IPS-18c (cell line): ENCODE data around the gene PLAAT4.
"Not testable (repeated sequence)": the region's sequence is repeated elsewhere in the genome, so short reads cannot be mapped to it uniquely, and the experiment has no call there.

ENCODE experiments used
- H3K4me3 ChIP-seq: 2 replicates; pipeline ENCODE4 v1.7.0; 2013; ENCODE audit warnings: low read depth, mild to moderate bottlenecking, low read length, moderate library complexity; ENCODE audit not compliant: insufficient read depth
- H3K9me3 ChIP-seq: one replicate; pipeline ENCODE4 v1.6.1; 2013; ENCODE audit warnings: mild to moderate bottlenecking, low read length, moderate library complexity; ENCODE audit not compliant: control insufficient read depth, insufficient read depth

The PLAAT4 gene

DNA sequence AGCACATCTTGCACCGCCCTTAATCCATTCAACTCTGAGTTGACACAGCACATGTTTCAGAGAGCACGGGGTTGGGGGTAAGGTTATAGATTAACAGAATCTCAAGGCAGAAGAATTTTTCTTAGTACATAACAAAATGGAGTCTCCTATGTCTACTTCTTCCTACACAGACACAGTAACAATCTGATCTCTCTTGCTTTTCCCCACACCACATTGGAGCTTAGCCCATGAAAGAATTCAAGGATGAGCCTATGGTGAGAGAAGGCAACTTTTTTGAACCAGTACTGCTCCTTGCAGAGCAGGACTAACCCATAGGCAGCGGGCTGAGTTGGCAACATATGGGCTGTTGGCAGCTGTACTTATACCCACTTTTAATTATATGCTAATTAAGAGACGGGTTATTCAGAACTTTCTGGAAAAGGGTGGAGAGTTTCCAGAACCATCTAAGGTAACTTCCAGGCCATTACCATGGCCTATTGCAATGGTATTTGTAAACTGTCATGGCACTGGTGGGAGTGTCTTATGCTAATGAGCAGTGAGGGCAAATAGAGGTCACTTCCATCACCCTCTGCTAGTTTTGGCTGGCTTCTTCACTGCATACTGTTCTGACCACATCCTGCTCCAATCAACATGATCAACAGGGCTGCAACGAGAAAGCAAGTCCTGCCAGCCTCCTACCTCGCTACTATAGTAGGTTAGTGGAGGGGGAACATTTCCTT is 5.4 kb upstream of the PLAAT4 start:
- H3K9me3 ChIP-seq, H3K4me3 ChIP-seq: not testable (repeated sequence)

DNA sequence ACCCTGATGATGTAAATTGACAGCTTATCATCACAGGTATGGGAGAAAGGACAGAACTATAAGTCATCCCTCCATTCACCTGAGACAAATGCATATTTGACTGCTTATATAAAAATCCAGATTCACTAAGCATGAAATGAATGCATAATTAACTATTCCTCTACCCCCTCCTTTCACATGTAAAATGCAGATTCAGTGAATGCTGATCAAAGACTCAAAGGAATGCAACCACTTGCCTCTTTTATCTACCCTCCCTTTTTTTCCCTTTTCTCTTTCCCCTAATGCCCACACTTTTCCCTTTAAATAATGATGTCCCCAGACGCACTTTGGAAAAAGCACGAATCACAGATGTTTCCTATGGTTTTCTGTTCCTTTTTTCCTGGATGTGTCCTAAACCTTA is 4.5 kb upstream of the PLAAT4 start:
- no peak overlapping the region for H3K4me3 ChIP-seq
- no peaks in the 10 kb centered on the region for H3K9me3 ChIP-seq

DNA sequence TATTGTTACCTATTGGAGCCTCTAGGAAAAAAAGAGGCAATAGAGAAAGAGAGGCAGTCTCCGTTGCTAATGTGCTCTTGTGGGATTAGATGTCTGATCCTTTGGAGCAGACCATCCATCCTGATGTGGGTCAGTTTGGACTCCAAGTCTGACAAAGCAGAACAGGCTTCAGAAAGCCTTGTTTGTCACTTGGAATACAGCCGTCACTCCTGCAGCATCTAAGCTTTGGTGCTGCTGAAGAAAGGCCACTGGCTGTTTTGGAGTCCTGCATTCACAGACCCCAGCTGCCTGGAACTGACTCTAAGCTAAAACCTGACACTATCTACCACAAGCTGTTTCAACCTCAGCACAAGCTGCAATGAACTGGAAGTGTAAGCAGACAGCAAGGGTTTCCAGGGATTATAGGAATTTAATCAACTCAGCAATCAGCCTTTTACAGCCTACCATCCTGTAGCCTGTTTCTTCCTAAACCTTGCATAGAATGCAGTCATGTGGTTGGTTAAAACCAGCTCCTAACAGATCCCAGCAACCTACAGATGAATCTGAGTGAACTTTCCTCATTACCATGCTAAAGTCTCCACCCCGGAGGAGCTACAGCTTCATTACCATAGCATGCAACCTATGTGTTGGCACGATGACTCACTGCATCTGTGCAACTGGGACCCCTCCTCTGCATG is 3.7 kb upstream of the PLAAT4 start:
- no peaks in the 10 kb centered on the region for H3K9me3 ChIP-seq

DNA sequence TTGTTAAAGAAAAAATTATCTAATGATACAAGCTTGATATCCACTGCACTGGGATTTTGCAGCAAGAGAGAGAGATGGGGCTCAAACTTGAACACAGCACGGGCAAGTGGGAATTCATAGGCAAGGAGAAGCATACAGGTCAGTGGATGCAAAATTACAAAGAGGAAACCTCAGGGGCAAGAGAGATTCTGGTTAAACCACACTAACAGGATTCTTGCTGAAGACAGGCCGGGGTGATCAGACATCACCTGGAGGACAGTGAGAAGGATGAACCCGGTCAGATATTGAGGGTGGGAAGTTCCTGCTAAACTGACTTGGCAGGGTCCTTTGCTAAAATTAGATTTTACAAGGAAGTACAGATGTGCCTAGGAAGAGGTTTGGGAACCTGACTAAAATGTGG is 2.5 kb upstream of the PLAAT4 start:
- Histone ChIP-seq H3K4me3 (no peak overlapping the region), H3K9me3 (no peaks in the 10 kb centered on the region)

More for the DNA sequence above, 3.7 kb upstream of the PLAAT4 start:
- H3K4me3 ChIP-seq, result no peak overlapping the region

DNA sequence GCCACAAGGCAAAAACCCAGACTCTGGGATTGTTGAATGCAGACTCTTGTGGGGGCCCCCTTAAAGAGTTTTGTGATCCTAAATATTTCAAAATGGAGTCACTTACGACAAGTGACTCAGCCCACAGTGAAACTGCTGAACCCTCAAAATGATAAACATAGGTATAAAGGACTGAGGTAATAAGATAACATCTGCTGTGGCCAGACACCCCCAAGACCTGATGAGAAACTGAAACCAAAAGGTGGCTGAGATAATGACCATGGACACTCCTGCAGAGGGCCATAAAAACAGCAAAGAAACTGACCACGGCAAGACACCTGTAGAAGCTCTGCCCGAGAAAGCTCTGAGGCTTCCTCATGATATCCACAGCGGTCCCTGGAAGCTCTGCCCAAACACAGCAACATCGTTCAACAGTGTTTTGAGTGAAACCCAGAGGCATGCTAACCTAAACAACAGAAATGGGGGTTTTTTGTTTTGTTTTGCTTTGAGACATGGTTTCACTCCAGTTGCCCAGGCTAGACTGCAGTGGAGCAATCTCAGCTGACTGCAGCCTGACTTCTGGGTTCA is 1.6 kb upstream of the PLAAT4 start:
- H3K9me3 ChIP-seq, result no peaks in the 10 kb centered on the region
- no peak overlapping the region for H3K4me3 ChIP-seq

DNA sequence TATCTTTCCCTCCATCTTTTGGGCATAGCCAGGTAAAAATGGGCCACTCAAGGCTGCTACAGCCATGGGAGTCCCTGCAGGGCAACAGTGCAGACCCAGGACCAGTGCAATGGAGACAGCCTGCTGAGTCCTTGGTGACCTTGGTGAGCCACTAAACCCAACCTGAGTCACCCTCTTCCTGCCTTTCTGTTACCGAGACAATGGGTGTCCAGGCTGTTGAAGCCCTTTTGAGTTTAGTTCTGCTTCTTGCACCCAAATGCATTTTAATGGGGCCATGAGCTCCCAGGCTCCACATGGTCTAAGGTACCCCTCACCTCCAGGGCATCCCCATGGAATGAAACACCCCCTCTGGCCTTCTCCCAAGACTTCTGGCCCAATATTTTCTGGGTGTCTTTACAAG is 874 bp upstream of the PLAAT4 start:
- H3K4me3 ChIP-seq, result no peak overlapping the region

DNA sequence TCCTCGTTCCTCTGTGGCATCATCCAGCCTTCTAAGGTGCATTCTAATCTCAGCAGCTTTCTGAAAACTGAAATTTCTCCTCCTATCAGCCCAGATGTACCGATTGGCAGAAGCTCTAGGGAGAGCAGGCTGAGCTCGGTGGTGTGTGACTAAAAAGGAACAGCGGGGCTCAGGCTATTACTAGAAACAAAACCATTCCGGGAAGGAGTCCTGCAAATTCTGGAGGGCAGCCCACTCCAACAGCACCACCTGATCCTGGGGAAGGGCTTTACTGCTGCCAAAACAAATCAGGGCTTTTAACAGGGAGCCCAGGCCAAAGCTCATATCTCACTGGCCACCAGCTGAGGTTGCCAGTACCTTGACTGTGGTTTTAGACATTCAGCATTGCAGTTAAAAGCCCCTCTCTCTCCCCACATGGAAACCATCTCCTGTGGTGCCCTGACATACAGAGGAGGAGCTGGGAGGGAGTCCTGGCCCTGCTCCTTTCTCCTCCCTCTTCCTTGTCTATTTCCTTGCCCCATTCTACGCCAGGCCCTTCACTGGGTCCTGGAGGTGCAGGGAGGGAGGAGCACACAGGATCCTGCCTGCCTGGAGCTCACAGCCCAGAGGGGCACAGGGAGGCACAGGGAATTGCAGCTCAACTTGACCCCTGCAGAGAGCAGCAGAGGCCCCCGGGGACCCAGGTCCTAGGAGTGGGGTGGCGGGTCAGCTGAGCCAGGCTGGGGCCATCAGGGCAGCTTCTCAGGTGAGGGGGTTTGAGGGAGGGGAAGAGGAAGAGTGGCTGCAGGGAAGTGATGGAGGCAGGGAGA is 889 bp downstream of the PLAAT4 start:
- Histone ChIP-seq H3K9me3 (peaks cover 3% of the 10 kb centered on the region), H3K4me3 (no peak overlapping the region)

More for the DNA sequence above, 874 bp upstream of the PLAAT4 start:
- no peaks in the 10 kb centered on the region for H3K9me3 ChIP-seq

DNA sequence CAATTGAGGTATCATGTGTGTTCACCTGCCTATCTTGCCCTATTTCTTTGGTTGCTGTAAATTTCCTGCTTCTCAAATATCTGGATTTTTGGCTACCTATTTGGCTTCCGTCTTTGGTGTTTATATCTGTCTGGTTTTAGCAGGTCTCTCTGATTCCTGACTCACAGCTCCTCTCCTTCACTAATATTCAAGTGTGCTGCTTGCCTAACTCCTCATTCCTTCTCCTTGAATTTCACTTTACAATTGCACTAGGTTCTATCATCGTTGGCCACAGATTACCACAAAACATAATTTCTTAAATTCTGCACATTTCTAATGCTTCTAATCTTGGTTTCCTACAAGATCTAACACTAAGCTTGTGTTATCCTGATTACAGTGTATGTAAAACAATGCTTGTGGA is 5.9 kb downstream of the PLAAT4 start:
- not testable (repeated sequence) for H3K4me3 ChIP-seq

DNA sequence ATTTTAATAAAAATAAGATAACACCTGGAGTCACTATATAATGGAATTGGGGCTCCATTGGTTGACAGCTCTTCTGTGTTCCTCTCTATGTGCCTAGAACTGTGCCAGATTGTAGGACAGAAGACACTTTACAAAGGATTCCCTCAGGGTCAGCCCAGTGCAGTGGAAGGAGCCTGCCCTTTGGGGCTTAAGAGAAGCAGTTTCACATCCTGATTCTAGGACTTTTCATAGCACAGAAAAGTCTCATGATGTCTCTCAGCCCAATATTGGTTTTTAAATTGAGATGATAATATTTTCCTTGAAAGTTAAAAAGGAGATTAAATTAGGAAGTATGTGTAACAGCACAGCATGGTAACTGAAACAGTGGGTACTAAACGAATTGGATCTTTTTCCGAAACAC is 7.1 kb downstream of the PLAAT4 start:
- Histone ChIP-seq H3K9me3 (peaks cover 9% of the 10 kb centered on the region), H3K4me3 (no peak overlapping the region)

More for the DNA sequence above, 5.9 kb downstream of the PLAAT4 start:
- not testable (repeated sequence) for H3K9me3 ChIP-seq

DNA sequence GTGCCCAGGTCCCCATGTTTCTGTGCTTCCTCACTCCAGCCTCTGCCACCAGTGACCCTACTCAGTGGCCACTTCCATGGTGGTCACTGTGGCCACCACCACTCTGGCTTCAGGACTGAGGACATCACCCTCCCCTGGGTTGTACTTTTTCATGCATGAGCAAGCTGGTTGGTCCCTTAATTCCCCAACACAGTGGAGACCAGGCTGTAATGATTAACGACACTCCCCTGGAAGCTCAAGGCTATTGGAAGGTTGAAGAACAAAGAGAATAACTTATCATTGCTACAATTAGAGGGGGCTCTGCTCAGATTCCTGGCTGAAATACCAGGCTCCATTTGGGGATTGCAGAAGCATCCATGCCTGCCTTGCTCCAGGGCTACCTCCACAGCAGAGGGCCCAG is 10.5 kb downstream of the PLAAT4 start:
- peaks cover 5% of the 10 kb centered on the region for H3K9me3 ChIP-seq
- H3K4me3 ChIP-seq, result no peak overlapping the region

DNA sequence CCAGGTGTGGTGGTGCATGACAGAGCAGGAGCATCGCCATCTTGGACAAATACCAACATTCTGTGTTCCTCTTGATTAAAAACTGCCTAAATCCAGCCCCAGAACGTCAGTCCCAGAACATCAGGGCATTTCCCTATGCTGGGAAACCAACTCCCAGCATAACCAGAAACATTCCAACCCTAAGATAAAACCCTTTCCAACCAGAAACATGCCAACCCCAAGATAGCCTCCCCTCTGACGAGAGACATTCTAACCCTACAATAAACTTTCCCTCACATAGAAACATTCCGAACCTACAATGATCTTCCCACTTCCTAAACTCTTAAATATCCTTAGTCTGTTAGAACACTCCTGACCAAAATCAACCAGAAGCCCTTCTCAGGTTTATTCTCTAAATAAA is 11.6 kb downstream of the PLAAT4 start:
- H3K4me3 ChIP-seq, result no peak overlapping the region
- peaks cover 4% of the 10 kb centered on the region for H3K9me3 ChIP-seq

DNA sequence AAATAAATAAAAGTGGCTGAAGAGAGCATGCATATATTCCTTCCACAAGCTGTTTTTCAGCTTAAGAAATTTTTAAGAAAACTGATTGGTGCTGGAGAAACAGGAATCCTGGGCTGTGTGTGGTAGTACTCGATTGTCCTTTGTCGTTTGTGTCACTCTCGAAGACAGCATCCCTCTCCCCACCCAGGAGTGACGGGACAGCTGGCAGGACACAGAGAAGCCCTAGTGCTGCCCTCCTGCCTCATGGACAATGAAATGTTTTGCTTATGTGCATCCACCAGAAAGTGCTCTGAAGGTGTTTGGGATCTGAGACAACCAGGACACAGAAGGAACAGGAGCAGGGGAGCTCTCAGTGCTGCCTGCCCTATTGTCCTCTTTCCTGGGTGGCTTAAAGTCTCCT is 12.8 kb downstream of the PLAAT4 start:
- Histone ChIP-seq H3K4me3 (no peak overlapping the region), H3K9me3 (peaks cover 2% of the 10 kb centered on the region)

DNA sequence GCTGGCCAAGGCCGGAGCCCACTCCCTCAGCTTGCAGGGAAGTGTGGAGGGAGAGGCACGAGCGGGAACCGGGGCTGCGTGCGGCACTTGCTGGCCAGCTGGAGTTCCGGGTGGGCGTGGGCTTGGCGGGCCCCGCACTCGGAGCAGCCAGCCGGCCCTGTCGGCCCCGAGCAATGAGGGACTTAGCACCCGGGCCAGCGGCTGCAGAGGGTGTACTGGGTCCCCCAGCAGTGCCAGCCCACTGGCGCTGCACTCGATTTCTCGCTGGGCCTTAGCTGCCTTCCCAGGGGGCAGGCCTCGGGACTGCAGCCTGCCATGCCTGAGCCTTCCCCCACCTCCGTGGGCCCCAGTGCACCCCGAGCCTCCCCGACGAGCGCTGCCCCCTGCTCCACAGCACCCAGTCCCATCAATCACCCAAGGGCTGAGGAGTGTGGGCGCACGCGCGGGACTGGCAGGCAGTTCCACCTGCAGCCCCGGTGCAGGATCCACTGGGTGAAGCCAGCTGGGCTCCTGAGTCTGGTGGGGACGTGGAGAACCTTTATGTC is 13.6 kb downstream of the PLAAT4 start:
- H3K4me3 ChIP-seq, H3K9me3 ChIP-seq: not testable (repeated sequence)

DNA sequence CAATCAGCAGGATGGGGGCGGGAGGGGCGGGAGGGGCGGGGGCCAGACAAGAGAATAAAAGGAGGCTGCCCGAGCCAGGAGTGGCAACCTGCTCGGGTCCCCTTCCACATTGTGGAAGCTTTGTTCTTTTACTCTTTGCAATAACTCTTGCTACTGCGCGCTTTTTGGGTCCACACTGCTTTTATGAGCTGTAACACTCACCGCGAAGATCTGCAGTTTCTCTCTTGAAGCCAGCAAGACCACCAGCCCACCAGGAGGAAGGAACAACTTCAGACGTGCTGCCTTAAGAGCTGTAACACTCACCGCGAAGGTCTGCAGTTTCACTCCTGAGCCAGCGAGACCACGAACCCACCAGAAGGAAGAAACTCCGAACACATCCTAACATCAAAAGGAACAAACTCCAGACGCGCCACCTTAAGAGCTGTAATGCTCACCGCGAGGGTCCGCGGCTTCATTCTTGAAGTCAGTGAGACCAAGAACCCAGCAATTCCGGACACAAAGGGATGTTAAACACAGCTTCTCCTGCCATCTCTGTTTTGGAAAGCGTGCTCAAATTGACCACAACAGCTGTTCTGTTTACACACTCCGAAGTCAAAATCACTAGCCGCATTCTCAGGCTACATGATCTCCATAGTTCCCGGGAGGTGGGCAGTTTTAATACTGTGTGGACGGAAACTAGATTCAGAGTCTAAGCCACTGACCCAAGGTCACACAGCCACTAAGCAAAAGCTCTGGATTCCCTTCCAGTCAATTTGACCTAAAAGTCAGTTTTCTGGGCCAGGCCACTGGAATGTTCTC is 14.7 kb downstream of the PLAAT4 start:
- H3K9me3 ChIP-seq, result peaks cover 2% of the 10 kb centered on the region
- H3K4me3 ChIP-seq, result no peak overlapping the region

DNA sequence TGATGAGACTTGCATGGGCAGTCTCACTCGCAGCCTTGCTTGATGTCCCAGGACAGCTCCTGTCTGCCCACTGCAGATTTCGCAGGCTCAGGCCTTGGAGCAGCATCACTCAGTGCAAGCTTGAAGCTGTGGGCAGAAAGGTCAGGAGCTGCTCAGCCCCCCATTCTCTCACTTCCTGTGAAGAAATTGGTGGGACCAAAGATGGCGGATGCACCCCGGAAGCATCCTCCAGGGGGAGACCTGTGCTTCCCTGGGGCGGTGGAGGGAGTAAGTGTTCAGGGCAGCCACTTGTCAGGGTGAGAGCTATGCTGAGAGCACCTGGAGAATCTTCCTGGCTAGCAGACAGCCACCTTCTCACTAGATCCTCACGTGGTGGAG is 15.3 kb downstream of the PLAAT4 start:
- Histone ChIP-seq H3K9me3 (peaks cover 2% of the 10 kb centered on the region), H3K4me3 (no peak overlapping the region)

DNA sequence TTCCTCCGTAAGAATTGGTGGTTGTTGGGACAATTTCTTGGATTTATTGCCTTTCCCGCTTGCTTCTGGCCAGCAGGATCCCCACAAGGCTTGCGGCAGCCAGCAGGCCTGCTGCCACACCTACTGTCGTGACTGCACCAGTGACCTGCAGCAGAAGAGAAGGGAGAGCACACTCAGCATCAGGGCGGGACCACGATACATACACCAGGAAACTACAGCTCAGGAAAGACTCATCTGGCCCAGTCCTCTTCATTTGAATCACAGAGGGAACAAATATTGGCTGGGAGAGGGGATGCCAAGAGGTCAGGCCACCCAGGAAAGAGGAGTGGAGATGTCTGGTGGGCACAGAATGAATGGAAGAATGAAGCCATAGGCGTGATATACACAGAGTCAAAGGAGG is 16.3 kb downstream of the PLAAT4 start:
- H3K4me3 ChIP-seq, result no peak overlapping the region; the same call in 1 of the 2 replicates
- H3K9me3 ChIP-seq, result no peaks in the 10 kb centered on the region

DNA sequence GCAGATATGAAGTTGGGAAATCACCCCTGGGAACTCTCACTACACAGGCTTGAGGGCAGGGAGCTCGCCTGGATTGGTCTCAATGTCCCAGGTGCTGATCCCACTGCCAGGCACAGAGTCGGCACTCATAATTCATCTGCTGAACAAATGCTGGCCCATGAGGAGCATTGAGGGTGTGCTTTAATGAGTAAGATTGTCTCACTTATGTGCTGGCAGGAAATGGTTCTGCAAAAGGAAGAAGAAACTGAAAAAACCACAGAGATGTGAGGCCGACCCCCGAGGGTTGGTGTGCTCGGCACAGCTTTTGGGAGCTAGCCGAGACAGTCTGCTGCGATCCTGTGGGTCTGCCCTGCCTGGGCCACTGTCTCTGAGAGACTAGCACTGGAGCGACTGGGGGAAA is 17.2 kb downstream of the PLAAT4 start:
- H3K9me3 ChIP-seq, result no peaks in the 10 kb centered on the region
- H3K4me3 ChIP-seq, result no peak overlapping the region
